H9 (cell line): ENCODE measurements around the gene CAMTA1. TPM values are rescaled to one million over a fixed set of nuclear protein-coding genes. Genes with fewer than 3 reads are reported as not detected.

Experiments used
- DNase-seq: peaks from one replicate; pipeline ENCODE4 v3.0.0-alpha.2; 2017
- H2AFZ ChIP-seq: one replicate; pipeline ENCODE4 v1.6.1; 2013; ENCODE audit warnings: mild to moderate bottlenecking, low read length, control low read depth, moderate library complexity
- H2AK5ac ChIP-seq: 2 replicates; pipeline ENCODE4 v1.6.1; 2013; ENCODE audit warnings: low read length, control low read depth, mixed read lengths; ENCODE audit not compliant: insufficient read length
- H2BK120ac ChIP-seq: one replicate; pipeline ENCODE4 v1.6.1; 2013; ENCODE audit warnings: low read depth, mild to moderate bottlenecking, low read length, control low read depth, inconsistent platforms; ENCODE audit not compliant: poor library complexity, severe bottlenecking
- H2BK12ac ChIP-seq: 2 replicates; pipeline ENCODE4 v1.6.1; 2013; ENCODE audit warnings: low read length, control low read depth, mixed read lengths, low read depth; ENCODE audit not compliant: insufficient read length
- H2BK15ac ChIP-seq: 2 replicates; pipeline ENCODE4 v1.6.1; 2013; ENCODE audit warnings: low read depth, low read length, control low read depth
- H2BK20ac ChIP-seq: one replicate; pipeline ENCODE4 v1.6.1; 2013; ENCODE audit warnings: low read depth, mild to moderate bottlenecking, low read length, control low read depth, inconsistent platforms; ENCODE audit not compliant: poor library complexity, severe bottlenecking
- H2BK5ac ChIP-seq: 2 replicates; pipeline ENCODE4 v1.6.1; 2013; ENCODE audit warnings: low read length, control low read depth, mixed read lengths; ENCODE audit not compliant: insufficient read length
- H3K14ac ChIP-seq: 2 replicates; pipeline ENCODE4 v1.6.1; 2013; ENCODE audit warnings: low read length, control low read depth; ENCODE audit not compliant: insufficient read depth
- H3K18ac ChIP-seq: 2 replicates; pipeline ENCODE4 v1.6.1; 2013; ENCODE audit warnings: low read depth, mild to moderate bottlenecking, mixed read lengths, low read length, control low read depth; ENCODE audit not compliant: insufficient read length
- H3K23ac ChIP-seq: 2 replicates; pipeline ENCODE4 v1.6.1; 2013; ENCODE audit warnings: low read length, control low read depth, mixed read lengths, low read depth; ENCODE audit not compliant: insufficient read length
- H3K23me2 ChIP-seq: 2 replicates; pipeline ENCODE4 v1.6.1; 2013; ENCODE audit warnings: low read depth, mild to moderate bottlenecking, mixed read lengths, low read length, control low read depth; ENCODE audit not compliant: insufficient read length, poor library complexity, severe bottlenecking
- H3K27ac ChIP-seq: 2 replicates; pipeline ENCODE4 v1.5.1; 2013; ENCODE audit warnings: low read length, control low read depth, mixed read lengths, low read depth; ENCODE audit not compliant: insufficient read length
- H3K27me3 ChIP-seq: 2 replicates; pipeline ENCODE4 v1.6.1; 2013; ENCODE audit warnings: low read length, control low read depth, inconsistent platforms; ENCODE audit not compliant: insufficient read depth
- H3K4ac ChIP-seq: 2 replicates; pipeline ENCODE4 v1.6.1; 2013; ENCODE audit warnings: low read depth, mild to moderate bottlenecking, control low read depth, inconsistent platforms, low read length, moderate library complexity
- H3K4me1 ChIP-seq: 2 replicates; pipeline ENCODE4 v1.6.1; 2013; ENCODE audit warnings: low read length, control low read depth, inconsistent platforms; ENCODE audit not compliant: insufficient read depth
- H3K4me2 ChIP-seq: 2 replicates; pipeline ENCODE4 v1.6.1; 2013; ENCODE audit warnings: low read length, control low read depth, mixed read lengths; ENCODE audit not compliant: insufficient read length, insufficient read depth
- H3K56ac ChIP-seq: 2 replicates; pipeline ENCODE4 v1.6.1; 2013; ENCODE audit warnings: low read depth, mild to moderate bottlenecking, mixed read lengths, low read length, control low read depth; ENCODE audit not compliant: insufficient read length
- H3K79me1 ChIP-seq: 2 replicates; pipeline ENCODE4 v1.6.1; 2013; ENCODE audit warnings: low read depth, mild to moderate bottlenecking, moderate library complexity, low read length, control low read depth, inconsistent platforms; ENCODE audit not compliant: insufficient read depth, poor library complexity, severe bottlenecking
- H3K79me2 ChIP-seq: 2 replicates; pipeline ENCODE4 v1.6.1; 2013; ENCODE audit warnings: low read length, control low read depth, inconsistent platforms; ENCODE audit not compliant: insufficient read depth
- H3K9ac ChIP-seq: 2 replicates; pipeline ENCODE4 v1.6.1; 2013; ENCODE audit warnings: low read length, control low read depth, mixed read lengths; ENCODE audit not compliant: insufficient read length; ENCODE audit errors: extremely low read depth
- H3K9me3 ChIP-seq: one replicate; pipeline ENCODE4 v1.6.1; 2013; ENCODE audit warnings: low read depth, low read length, inconsistent platforms; ENCODE audit not compliant: control insufficient read depth
- H3T11ph ChIP-seq: one replicate; pipeline ENCODE4 v1.6.1; 2013; ENCODE audit warnings: mild to moderate bottlenecking, low read length, control low read depth, inconsistent platforms
- H4K20me1 ChIP-seq: one replicate; pipeline ENCODE4 v1.6.1; 2013; ENCODE audit not compliant: control insufficient read depth, insufficient read length, insufficient read depth
- H4K5ac ChIP-seq: 2 replicates; pipeline ENCODE4 v1.6.1; 2013; ENCODE audit warnings: low read depth, mild to moderate bottlenecking, mixed read lengths, low read length, control low read depth; ENCODE audit not compliant: insufficient read length
- H4K8ac ChIP-seq: replicated peaks from 2 replicates; pipeline ENCODE4 v1.6.1; 2013; ENCODE audit warnings: low read length, control low read depth, mixed read lengths, low read depth; ENCODE audit not compliant: insufficient read length
- H4K91ac ChIP-seq: 2 replicates; pipeline ENCODE4 v1.6.1; 2013; ENCODE audit warnings: low read depth, mild to moderate bottlenecking, moderate library complexity, mixed read lengths, low read length, control low read depth; ENCODE audit not compliant: insufficient read length
- H3K27ac Mint-ChIP-seq, 3 experiments: 2 replicates in 2 of 3; 3 replicates in 1 of 3; pipeline ENCODE4 v1.8.0; 2020 to 2021; ENCODE audit warnings: mixed read lengths in 3 of 3, mild to moderate bottlenecking in 1 of 3, moderate library complexity in 1 of 3
- H3K27me3 Mint-ChIP-seq: 2 replicates; pipeline ENCODE4 v1.8.0; 2021; ENCODE audit warnings: low read depth, mild to moderate bottlenecking, moderate library complexity, mixed read lengths
- H3K36me3 Mint-ChIP-seq, 3 experiments: 2 replicates in 2 of 3; 3 replicates in 1 of 3; pipeline ENCODE4 v1.8.0; 2020 to 2021; ENCODE audit warnings: low read depth in 3 of 3, mixed read lengths in 3 of 3; ENCODE audit not compliant: insufficient read depth in 1 of 3
- H3K4me1 Mint-ChIP-seq, 2 experiments: 2 replicates each; pipeline ENCODE4 v1.8.0; 2020; ENCODE audit warnings: mixed read lengths in 2 of 2
- H3K4me3 Mint-ChIP-seq, 2 experiments: 2 replicates in 1 of 2; 3 replicates in 1 of 2; pipeline ENCODE4 v1.8.0; 2020 to 2021; ENCODE audit warnings: mild to moderate bottlenecking in 2 of 2, mixed read lengths in 2 of 2, moderate library complexity in 1 of 2
- H3K9me3 Mint-ChIP-seq, 2 experiments: 2 replicates in 1 of 2; 3 replicates in 1 of 2; pipeline ENCODE4 v1.8.0; 2020; ENCODE audit warnings: mild to moderate bottlenecking in 2 of 2, mixed read lengths in 2 of 2, moderate library complexity in 1 of 2
- WGBS: extraction: QIAGEN DNeasy Blood & Tissue Kit; methylation state at CpG from one replicate; pipeline ENCODE4 v1.1.7; 2013; ENCODE audit warnings: missing lambda C conversion rate, low lambda C conversion rate, mixed read lengths; ENCODE audit not compliant: insufficient read length; ENCODE audit errors: extremely low coverage; 5-methylcytosine and 5-hydroxymethylcytosine counted together
- total RNA-seq: library from RNA; stranded (reverse); gene quantifications from 2 replicates; pipeline ENCODE4 v1.2.1, GENCODE V29; 2021
- TF ChIP-seq, protein P1 (sequence below): fragments of 200-600 bp; sonication (generic); conservative IDR thresholded peaks from 3 replicates; pipeline ENCODE4 v1.8.0; 2021; ENCODE audit warnings: antibody characterized with exemption, mild to moderate bottlenecking

The CAMTA1 gene
- total RNA-seq, 1 experiment from 2014 or later = 115 TPM

DNA sequence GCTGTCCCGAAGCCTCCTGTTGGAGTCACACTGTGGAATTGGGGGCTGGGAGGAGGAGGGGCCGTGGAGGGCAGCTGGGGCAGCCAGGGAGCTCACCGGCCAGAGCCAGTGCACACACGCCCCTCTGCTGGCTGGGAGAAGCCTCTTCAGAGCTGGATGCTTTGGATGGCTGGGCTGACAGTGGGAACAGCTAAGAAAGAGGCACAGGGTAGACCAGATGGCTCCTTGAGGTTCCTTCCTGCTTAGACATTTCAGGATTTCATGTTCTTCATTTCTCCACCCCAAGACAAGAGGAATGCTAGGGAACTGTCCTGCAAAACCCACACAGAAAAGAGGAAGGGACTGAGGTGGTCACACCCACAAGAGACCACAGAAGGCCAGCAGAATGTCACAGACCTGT is 731.1 kb downstream of the CAMTA1 start:
- Histone ChIP-seq H3K23ac (no peak overlapping the region), H2AK5ac (no peak overlapping the region), H2BK12ac (no peak overlapping the region), H3K27me3 (no peaks in the 10 kb centered on the region), H3K4ac (no peak overlapping the region), H2BK5ac (no peak overlapping the region), H4K91ac (no peak overlapping the region), H3K18ac (no peak overlapping the region), H2BK20ac (no peak overlapping the region), H2BK120ac (no peak overlapping the region), H3K9me3 (no peaks in the 10 kb centered on the region), H4K8ac (no peak overlapping the region), H3K79me2 (no peaks in the 10 kb centered on the region), H3K56ac (no peak overlapping the region), H4K5ac (no peak overlapping the region), H3K14ac (no peak overlapping the region), H2AFZ (no peak overlapping the region), H3K9ac (no peak overlapping the region), H3K27ac (no peak overlapping the region), H3T11ph (no peak overlapping the region), H3K79me1 (no peaks in the 10 kb centered on the region), H3K4me1 (no peaks in the 10 kb centered on the region), H2BK15ac (no peak overlapping the region), H4K20me1 (no peaks in the 10 kb centered on the region), H3K4me2 (no peak overlapping the region), H3K23me2 (no peaks in the 10 kb centered on the region)
- peaks cover 3% of the 10 kb centered on the region in 2 experiments; a peak in 2 of 5 replicates for H3K9me3 Mint-ChIP-seq
- H3K4me3 Mint-ChIP-seq = no peak overlapping the region
- H3K27me3 Mint-ChIP-seq = no peaks in the 10 kb centered on the region
- peak; percentile 57 for DNase-seq
- H3K4me1 Mint-ChIP-seq = peaks cover 2 to 9% of the 10 kb centered on the region in 2 experiments; a peak in 3 of 4 replicates
- H3K36me3 Mint-ChIP-seq = no peaks in the 10 kb centered on the region; a peak in 3 of 7 replicates
- WGBS = no CpG with 5 or more reads among the region's 4 CpGs
- TF ChIP-seq, protein P1, sequence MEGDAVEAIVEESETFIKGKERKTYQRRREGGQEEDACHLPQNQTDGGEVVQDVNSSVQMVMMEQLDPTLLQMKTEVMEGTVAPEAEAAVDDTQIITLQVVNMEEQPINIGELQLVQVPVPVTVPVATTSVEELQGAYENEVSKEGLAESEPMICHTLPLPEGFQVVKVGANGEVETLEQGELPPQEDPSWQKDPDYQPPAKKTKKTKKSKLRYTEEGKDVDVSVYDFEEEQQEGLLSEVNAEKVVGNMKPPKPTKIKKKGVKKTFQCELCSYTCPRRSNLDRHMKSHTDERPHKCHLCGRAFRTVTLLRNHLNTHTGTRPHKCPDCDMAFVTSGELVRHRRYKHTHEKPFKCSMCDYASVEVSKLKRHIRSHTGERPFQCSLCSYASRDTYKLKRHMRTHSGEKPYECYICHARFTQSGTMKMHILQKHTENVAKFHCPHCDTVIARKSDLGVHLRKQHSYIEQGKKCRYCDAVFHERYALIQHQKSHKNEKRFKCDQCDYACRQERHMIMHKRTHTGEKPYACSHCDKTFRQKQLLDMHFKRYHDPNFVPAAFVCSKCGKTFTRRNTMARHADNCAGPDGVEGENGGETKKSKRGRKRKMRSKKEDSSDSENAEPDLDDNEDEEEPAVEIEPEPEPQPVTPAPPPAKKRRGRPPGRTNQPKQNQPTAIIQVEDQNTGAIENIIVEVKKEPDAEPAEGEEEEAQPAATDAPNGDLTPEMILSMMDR = peak; percentile 48; the same call in 2 of the 3 replicates
- H3K27ac Mint-ChIP-seq = peak overlapping the region in 1 of 3 experiments; percentile 62; a peak in 2 of 7 replicates
